ENCODE measurements around the gene KRTAP4-12.
"Not testable (repeated sequence)": the region's sequence is repeated elsewhere in the genome, so short reads cannot be mapped to it uniquely, and the experiment has no call there.

KRTAP4-12 gene

DNA sequence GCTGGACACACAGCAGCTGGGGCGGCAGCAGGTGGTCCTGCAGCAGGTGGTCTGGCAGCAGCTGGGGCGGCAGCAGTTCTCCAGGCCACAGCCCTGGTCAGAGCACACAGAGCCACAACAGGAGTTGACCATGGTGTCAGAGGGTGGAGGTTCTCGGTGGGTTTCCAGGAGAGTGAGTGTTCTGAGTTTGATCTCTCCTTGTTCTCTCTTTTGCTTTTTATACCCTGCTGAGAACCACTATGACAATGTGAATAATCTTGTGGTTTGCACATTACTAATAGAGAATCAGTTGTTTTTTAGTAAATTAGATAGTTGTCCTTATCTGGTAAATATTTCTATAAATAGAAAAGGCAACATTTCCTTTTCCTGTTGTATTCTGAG, at the start of gene KRTAP4-12:
Gene KRTAP4-12 (minus strand): TSS at position 192 of the 381 bp plus-strand sequence. CDS start 60 bp downstream, at position 132.
- not testable (repeated sequence) for DNase-seq (ENCODE audit: low spot score)

DNA sequence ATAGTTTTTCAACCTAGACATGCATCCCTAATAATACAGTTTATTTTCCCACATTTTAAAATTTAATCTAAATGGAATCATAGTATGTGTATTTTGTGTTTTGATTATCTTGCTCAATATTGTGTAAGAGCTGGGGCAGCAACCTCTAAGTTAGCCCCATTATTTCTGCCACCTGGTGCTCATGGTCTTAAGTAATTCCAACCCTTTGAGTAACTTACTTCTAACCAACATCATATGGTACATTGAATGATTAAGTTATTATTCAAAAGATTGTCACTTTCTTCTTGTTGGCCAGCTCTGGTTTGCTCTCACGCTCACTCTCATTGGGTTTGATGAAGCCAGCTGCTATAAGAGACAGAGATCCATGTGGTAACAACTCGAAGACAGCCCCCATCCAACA, 47.9 kb upstream of the KRTAP4-12 start:
- DNase-seq (ENCODE audit: low spot score) = no peak

DNA sequence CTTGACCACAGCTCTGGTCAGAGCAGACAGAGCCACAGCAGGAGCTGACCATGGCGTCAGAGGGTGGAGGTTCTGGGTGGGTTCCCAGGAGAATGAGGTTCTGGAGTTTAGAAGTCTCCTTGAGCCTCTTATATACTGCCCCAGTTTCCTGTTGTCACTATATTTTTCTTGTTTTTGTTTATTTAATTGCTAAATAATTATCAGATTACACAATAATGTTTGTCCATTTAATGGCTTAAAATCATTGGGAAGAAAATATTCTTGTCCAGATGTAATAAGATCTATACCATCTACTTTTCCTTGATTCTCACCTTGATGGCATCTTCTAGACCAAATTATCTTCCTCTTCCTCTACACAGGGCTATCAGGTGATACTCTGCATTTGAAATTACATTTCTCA, 44.1 kb upstream of the KRTAP4-12 start, which contains the start of gene KRTAP4-3:
Gene KRTAP4-3 (minus strand): TSS at position 101 of the 400 bp plus-strand sequence. CDS start 49 bp downstream, at position 52.
- DNase-seq (ENCODE audit: low spot score) = no peak

DNA sequence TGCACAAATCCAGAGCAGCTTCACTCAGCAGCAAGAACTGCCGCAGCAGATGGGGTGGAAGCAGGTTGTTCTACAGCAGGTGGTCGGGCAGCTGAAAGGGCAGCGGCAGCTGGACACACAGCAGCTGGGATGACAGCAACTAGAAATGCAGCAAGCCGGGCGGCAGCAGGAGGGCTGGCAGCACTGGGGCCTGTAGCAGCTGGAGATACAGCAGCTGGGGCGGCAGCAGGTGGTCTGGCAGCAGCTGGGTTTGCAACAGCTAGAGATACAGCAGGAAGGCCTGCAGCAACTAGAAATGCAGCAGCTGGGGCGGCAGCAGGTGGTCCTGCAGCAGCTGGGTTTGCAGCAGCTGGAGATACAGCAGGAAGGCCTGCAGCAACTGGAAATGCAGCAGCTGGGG, 43.6 kb upstream of the KRTAP4-12 start:
- DNase-seq (ENCODE audit: low spot score) = no peak

GRCh38 chr17:41163828-41164227, 39.8 kb upstream of the KRTAP4-12 start:
- DNase-seq (ENCODE audit: low spot score) = no peak

DNA sequence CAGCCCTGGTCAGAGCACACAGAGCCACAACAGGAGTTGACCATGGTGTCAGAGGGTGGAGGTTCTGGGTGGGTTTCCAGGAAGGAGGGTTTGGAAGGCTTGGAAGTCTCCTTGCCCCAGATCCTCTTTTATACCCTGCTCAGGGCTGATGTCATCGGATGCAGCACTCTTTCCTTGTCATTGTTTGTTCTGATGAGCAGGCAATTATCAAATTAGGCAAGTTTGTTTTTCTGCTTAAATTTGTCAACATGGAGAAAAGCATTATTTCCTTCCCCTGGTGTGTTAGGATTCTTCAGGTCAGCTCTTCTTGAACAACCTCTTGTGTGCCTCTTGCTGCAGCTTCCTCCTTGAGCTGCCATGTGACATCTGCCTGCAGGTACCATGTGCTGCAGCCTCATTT, 36.7 kb upstream of the KRTAP4-12 start, which contains the start of gene KRTAP4-4:
Gene KRTAP4-4 (minus strand): TSS at position 101 of the 400 bp plus-strand sequence. CDS start 57 bp downstream, at position 44.
- DNase-seq (ENCODE audit: low spot score) = no peak

GRCh38 chr17:41160190-41160589, 36.2 kb upstream of the KRTAP4-12 start:
- DNase-seq (ENCODE audit: low spot score) = not testable (repeated sequence)

GRCh38 chr17:41153856-41154255, 29.9 kb upstream of the KRTAP4-12 start:
- no peak for DNase-seq (ENCODE audit: low spot score)

GRCh38 chr17:41151525-41151924, 27.5 kb upstream of the KRTAP4-12 start:
- DNase-seq (ENCODE audit: low spot score) = no peak

DNA sequence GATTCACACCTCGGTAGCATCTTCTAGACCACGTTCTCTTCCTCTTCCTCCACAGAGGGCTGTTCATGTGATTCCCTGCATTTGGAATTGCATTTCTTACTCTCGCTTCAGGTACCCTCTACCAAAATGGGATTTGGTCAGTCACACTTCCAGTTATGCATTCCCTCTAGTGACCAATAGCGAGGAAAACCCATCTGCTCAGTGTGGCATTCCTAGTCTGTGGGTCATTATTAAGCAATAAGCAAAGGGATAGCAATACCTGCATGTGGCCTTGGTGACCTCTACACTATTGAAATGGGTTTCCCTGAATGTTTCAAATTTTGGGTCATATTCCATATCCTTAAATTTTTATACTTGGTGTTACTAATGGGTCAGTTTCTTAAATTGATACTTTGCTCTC, 26.0 kb upstream of the KRTAP4-12 start:
- no peak for DNase-seq (ENCODE audit: low spot score)

GRCh38 chr17:41149652-41149985, 25.6 kb upstream of the KRTAP4-12 start, which contains the start of gene KRTAP4-5:
TSS of gene KRTAP4-5 (minus strand) at chr17:41149825. CDS start at chr17:41149767, 58 bp downstream.
- DNase-seq (ENCODE audit: low spot score) = no peak

GRCh38 chr17:41148971-41149651, 25.1 kb upstream of the KRTAP4-12 start:
- not testable (repeated sequence) for DNase-seq (ENCODE audit: low spot score)

- DNase-seq (ENCODE audit: low spot score) = no peak
Observed at GRCh38 chr17:41147531-41148204, 23.7 kb upstream of the KRTAP4-12 start.

GRCh38 chr17:41145261-41145660, 21.3 kb upstream of the KRTAP4-12 start:
- no peak for DNase-seq (ENCODE audit: low spot score)

GRCh38 chr17:41144846-41145245, 20.9 kb upstream of the KRTAP4-12 start:
- DNase-seq (ENCODE audit: low spot score) = no peak

- DNase-seq (ENCODE audit: low spot score) = no peak
Observed at GRCh38 chr17:41141361-41141760, 17.4 kb upstream of the KRTAP4-12 start.

- DNase-seq (ENCODE audit: low spot score) = no peak
Observed at GRCh38 chr17:41140360-41141131, 16.6 kb upstream of the KRTAP4-12 start, which contains the start of gene KRTAP4-6. TSS of gene KRTAP4-6 (minus strand) at chr17:41140544. CDS start at chr17:41140487, 57 bp downstream.

- DNase-seq (ENCODE audit: low spot score) = not testable (repeated sequence)
Observed at GRCh38 chr17:41139865-41140264, 15.9 kb upstream of the KRTAP4-12 start.

- DNase-seq (ENCODE audit: low spot score) = no peak
Observed at GRCh38 chr17:41133880-41134735, 10.1 kb upstream of the KRTAP4-12 start.

- no peak for DNase-seq (ENCODE audit: low spot score)
Observed at GRCh38 chr17:41131979-41132378, 8.0 kb upstream of the KRTAP4-12 start.

- DNase-seq (ENCODE audit: low spot score) = no peak
Observed at GRCh38 chr17:41127371-41127770, 3.4 kb upstream of the KRTAP4-12 start.

Data from germinal center (tissue), 1 donor.